HCT116 (cell line): ENCODE data around the gene TTC1. TPM values are rescaled to one million over a fixed set of nuclear protein-coding genes. Genes with fewer than 3 reads are reported as not detected.

Source experiments
- ATAC-seq: fragments of 200-7000 bp; cut with Tn5 transposase; 2 replicates; pipeline ENCODE4 v1.9.1; 2020; ENCODE audit warnings: mild to moderate bottlenecking, moderate library complexity
- BruUV-seq: library from RNA; stranded (reverse); fragments of 400-500 nt; replicated peaks from 2 replicates; lab custom pipeline; 2021; lab: Mats Ljungman, UMichigan
- CTCF ChIA-PET: fragments of 300-600 bp; sonication (Branson Sonifier 250); formaldehyde crosslinking; loops from one replicate; lab custom pipeline; 2021; ENCODE audit warnings: antibody characterized with exemption; lab: Charles Lee
- POLR2A ChIA-PET: fragments of 300-600, 350-600 bp; sonication (Branson Sonifier 250); formaldehyde crosslinking; loops from one replicate; lab custom pipeline; 2021; ENCODE audit warnings: antibody characterized with exemption; lab: Charles Lee
- RAD21 ChIA-PET, 2 experiments: fragments of 300-600 bp; sonication (Branson Sonifier 250); formaldehyde crosslinking; loops; one replicate each; lab custom pipeline; 2023; ENCODE audit warnings: low total read pairs in 2 of 2; ENCODE audit not compliant: uncharacterized antibody in 2 of 2, unreplicated experiment in 2 of 2, low non-redundant PET in 1 of 2; lab: Charles Lee
- DNase-seq: peaks from one replicate; pipeline ENCODE4 v3.0.0-alpha.2; 2010; ENCODE audit warnings: low read depth, low spot score
- H2AFZ ChIP-seq: fragments of 200-600 bp; shearing (Covaris generic), sonication (generic); 2 replicates; pipeline ENCODE4 v1.6.1; 2017; ENCODE audit warnings: low read depth, mixed run types, mixed read lengths, antibody characterized with exemption, low read length; ENCODE audit not compliant: poor library complexity, severe bottlenecking
- H3K27ac ChIP-seq: 2 replicates; pipeline ENCODE4 v1.5.1; 2012; ENCODE audit warnings: low read depth, low read length
- H3K27me3 ChIP-seq: fragments of 200-600 bp; sonication (generic); 2 replicates; pipeline ENCODE4 v1.6.1; 2016; ENCODE audit warnings: mixed run types, low read length, mixed read lengths; ENCODE audit not compliant: insufficient read depth
- H3K36me3 ChIP-seq, 2 experiments: fragments of 200-500 bp in 1 of 2; fragments of 200-600 bp in 1 of 2; sonication (Bioruptor generic) in 1 of 2; sonication (generic) in 1 of 2; 2 replicates each; pipeline versions ENCODE4 v1.5.1 to v1.6.1; 2014 to 2016; ENCODE audit warnings: low read length in 2 of 2, inconsistent platforms in 1 of 2, mixed read lengths in 1 of 2, mixed run types in 1 of 2; ENCODE audit not compliant: insufficient read depth in 2 of 2, control insufficient read depth in 1 of 2
- H3K4me1 ChIP-seq, 2 experiments: fragments of 200-600 bp in 1 of 2; sonication (generic) in 1 of 2; 2 replicates each; pipeline versions ENCODE4 v1.5.1 to v1.6.1; 2012 to 2017; ENCODE audit warnings: low read length in 2 of 2, inconsistent platforms in 1 of 2, mild to moderate bottlenecking in 1 of 2, mixed read lengths in 1 of 2, mixed run types in 1 of 2, moderate library complexity in 1 of 2; ENCODE audit not compliant: insufficient read depth in 2 of 2, control insufficient read depth in 1 of 2
- H3K4me2 ChIP-seq: fragments of 200-600 bp; sonication (generic); 2 replicates; pipeline ENCODE4 v1.6.1; 2017; ENCODE audit warnings: mixed run types, low read length, mixed read lengths
- H3K4me3 ChIP-seq, 2 experiments: fragments of 200-600 bp in 1 of 2; sonication (generic) in 1 of 2; replicated peaks in 1 of 2; 2 replicates each; pipeline ENCODE4 v1.5.1; 2011 to 2016; ENCODE audit warnings: low read length in 2 of 2, control low read depth in 1 of 2, low read depth in 1 of 2, mild to moderate bottlenecking in 1 of 2, mixed read lengths in 1 of 2, mixed run types in 1 of 2
- H3K79me2 ChIP-seq: fragments of 200-600 bp; sonication (generic); 2 replicates; pipeline ENCODE4 v1.6.1; 2017; ENCODE audit warnings: mild to moderate bottlenecking, mixed run types, low read length, moderate library complexity, mixed read lengths; ENCODE audit not compliant: insufficient read depth
- H3K9ac ChIP-seq: fragments of 200-600 bp; sonication (generic); 2 replicates; pipeline ENCODE4 v1.6.1; 2016; ENCODE audit warnings: low read length, mixed read lengths
- H3K9me2 ChIP-seq: fragments of 200-600 bp; sonication (generic), shearing (Covaris generic); 2 replicates; pipeline ENCODE4 v1.6.1; 2017; ENCODE audit warnings: mixed run types, mild to moderate bottlenecking, moderate library complexity; ENCODE audit not compliant: insufficient read depth
- H3K9me3 ChIP-seq, 2 experiments: fragments of 200-500 bp in 1 of 2; fragments of 200-600 bp in 1 of 2; sonication (Bioruptor generic) in 1 of 2; sonication (generic) in 1 of 2; 2 replicates each; pipeline ENCODE4 v1.6.1; 2014 to 2017; ENCODE audit warnings: low read length in 2 of 2, mixed read lengths in 2 of 2, inconsistent platforms in 1 of 2, low read depth in 1 of 2, mild to moderate bottlenecking in 1 of 2, mixed run types in 1 of 2, moderate library complexity in 1 of 2; ENCODE audit not compliant: control insufficient read depth in 1 of 2, insufficient read depth in 1 of 2
- H4K20me1 ChIP-seq: fragments of 200-600 bp; sonication (generic), shearing (Covaris generic); 2 replicates; pipeline ENCODE4 v1.6.1; 2017; ENCODE audit warnings: mixed run types, mild to moderate bottlenecking, moderate library complexity; ENCODE audit not compliant: insufficient read depth
- CBX3 ChIP-seq: IDR thresholded peaks from 2 replicates; pipeline ENCODE4 v1.6.1; 2012; ENCODE audit warnings: low read depth
- ELF1 ChIP-seq: IDR thresholded peaks from 2 replicates; pipeline ENCODE4 v1.6.1; 2012; ENCODE audit warnings: low read depth, borderline replicate concordance
- FOSL1 ChIP-seq: IDR thresholded peaks from 2 replicates; pipeline ENCODE4 v1.6.1; 2012; ENCODE audit warnings: low read depth
- JUND ChIP-seq: IDR thresholded peaks from 2 replicates; pipeline ENCODE4 v1.6.1; 2012
- POLR2A ChIP-seq: IDR thresholded peaks from 2 replicates; pipeline ENCODE4 v1.7.0; 2011; ENCODE audit warnings: borderline replicate concordance; ENCODE audit not compliant: insufficient read depth, insufficient read length; ENCODE audit errors: extremely low read depth
- POLR2AphosphoS5 ChIP-seq: IDR thresholded peaks from 2 replicates; pipeline ENCODE4 v1.6.1; 2011; ENCODE audit warnings: mild to moderate bottlenecking, low read depth, low read length, moderate library complexity
- RAD21 ChIP-seq: IDR thresholded peaks from 2 replicates; pipeline ENCODE4 v1.6.1; 2012; ENCODE audit warnings: low read depth, mild to moderate bottlenecking
- REST ChIP-seq: IDR thresholded peaks from 2 replicates; pipeline ENCODE4 v1.6.1; 2012; ENCODE audit warnings: low read depth
- SP1 ChIP-seq: IDR thresholded peaks from 2 replicates; pipeline ENCODE4 v1.6.1; 2012; ENCODE audit warnings: low read depth
- SRF ChIP-seq: IDR thresholded peaks from 2 replicates; pipeline ENCODE4 v1.6.1; 2012; ENCODE audit warnings: low read depth
- ZBTB33 ChIP-seq: IDR thresholded peaks from 2 replicates; pipeline ENCODE4 v1.6.1; 2011; ENCODE audit warnings: mild to moderate bottlenecking, low read length, moderate library complexity; ENCODE audit not compliant: insufficient replicate concordance; ENCODE audit errors: extremely low read depth
- intact Hi-C: fragments of 100-400 bp; cut with micrococcal nuclease; formaldehyde crosslinking; loops from 2 replicates; pipeline ENCODE4 v1.10.0; 2022
- total RNA-seq: library from RNA; stranded (reverse); gene quantifications from one replicate; pipeline ENCODE4 v1.2.1, GENCODE V29; 2021; ENCODE audit not compliant: unreplicated experiment
- TF ChIP-seq, protein P1 (sequence below): IDR thresholded peaks from 2 replicates; pipeline ENCODE4 v1.6.1; 2012

Gene TTC1
- total RNA-seq, 1 experiment from 2014 or later: 48.1 TPM

- Histone ChIP-seq H3K9me3 (no peaks in the 10 kb centered on the region), H2AFZ (no peak overlapping the region), H4K20me1 (no peaks in the 10 kb centered on the region), H3K9me2 (no peaks in the 10 kb centered on the region), H3K4me2 (no peak overlapping the region), H3K9ac (no peak overlapping the region), H3K36me3 (peaks cover 23 to 27% of the 10 kb centered on the region in 2 experiments), H3K4me1 (peaks cover 0 to 12% of the 10 kb centered on the region in 2 experiments; a peak in 3 of 4 replicates), H3K79me2 (no peaks in the 10 kb centered on the region), H3K27ac (no peak overlapping the region), H3K27me3 (no peaks in the 10 kb centered on the region), H3K4me3 (no peak overlapping the region)
- no TSS peak for BruUV-seq
- POLR2A ChIA-PET: no interaction called here
- RAD21 ChIA-PET: no interaction called here
- ATAC-seq: peak; percentile 85
- TF ChIP-seq ELF1: no peak
- TF ChIP-seq SRF: no peak
- TF ChIP-seq RAD21: no peak
- TF ChIP-seq ZBTB33: no peak
- TF ChIP-seq FOSL1: no peak
- no peak for TF ChIP-seq POLR2A
- no peak for TF ChIP-seq JUND
- TF ChIP-seq, protein P1, sequence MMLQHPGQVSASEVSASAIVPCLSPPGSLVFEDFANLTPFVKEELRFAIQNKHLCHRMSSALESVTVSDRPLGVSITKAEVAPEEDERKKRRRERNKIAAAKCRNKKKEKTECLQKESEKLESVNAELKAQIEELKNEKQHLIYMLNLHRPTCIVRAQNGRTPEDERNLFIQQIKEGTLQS: no peak
- no peak for TF ChIP-seq POLR2AphosphoS5
- no peak for TF ChIP-seq SP1
- TF ChIP-seq REST: no peak
- TF ChIP-seq CBX3: no peak
- CTCF ChIA-PET: no interaction called here
- no peak for DNase-seq
- intact Hi-C loops: no loop called here
These were observed 45.9 kb downstream of the TTC1 start for GRCh38 chr5:160054831-160055230.
